Measurements from ENCODE around the gene BNIPL.

BNIPL gene

GRCh38 chr1:151058692-151059091 is 22.3 kb downstream of the BNIPL start:
- DNase-seq (ENCODE audit: low spot score): no peak

DNA sequence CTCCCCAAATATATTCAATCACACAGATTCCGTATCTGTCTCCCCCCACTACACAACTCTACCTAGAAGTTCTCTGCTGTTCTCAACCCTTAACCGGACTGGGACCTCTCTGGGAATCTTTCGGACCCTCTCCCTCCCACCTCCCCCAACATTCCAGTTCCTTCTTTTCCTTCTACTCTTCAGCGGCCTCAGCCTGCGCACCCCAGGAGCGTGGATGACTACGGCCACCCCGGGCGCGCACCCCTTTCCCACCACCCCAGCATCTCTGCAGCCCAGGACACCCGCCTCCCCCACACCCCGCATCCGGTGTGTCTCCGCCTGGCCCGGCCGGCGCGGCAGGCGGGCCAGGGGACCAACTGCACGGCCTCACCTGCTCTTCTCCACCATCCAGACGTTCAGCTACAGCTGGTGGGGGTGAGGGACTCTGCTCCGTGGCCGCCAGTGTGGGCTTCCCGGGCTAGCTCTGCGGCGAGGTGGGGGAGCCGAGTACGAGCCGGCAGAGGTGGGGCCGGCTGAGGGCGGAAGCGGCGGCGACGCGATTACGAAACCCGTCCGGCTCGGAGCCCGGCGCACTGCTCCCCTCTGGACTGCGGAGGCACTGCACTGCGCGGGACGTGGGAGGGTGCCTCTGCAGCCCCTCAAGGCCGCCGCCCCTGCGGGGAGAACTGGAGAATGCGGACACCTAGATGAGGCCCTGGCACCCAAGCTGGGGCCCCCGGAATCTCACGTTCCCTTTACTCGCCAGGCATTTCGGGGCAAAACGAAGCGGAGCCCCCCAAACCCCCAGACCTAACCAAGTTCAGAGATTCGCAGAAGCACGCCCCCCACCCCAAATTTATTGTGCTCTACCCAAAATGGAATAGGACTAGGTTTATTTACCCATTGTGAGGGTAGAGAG is 23.0 kb downstream of the BNIPL start, which contains the start of gene CDC42SE1:
CDC42SE1 (minus strand) TSS at position 514 of the 898 bp plus-strand sequence. CDS start 3,892 bp downstream, outside the sequence.
- peak; percentile 79 for DNase-seq (ENCODE audit: low spot score)

DNA sequence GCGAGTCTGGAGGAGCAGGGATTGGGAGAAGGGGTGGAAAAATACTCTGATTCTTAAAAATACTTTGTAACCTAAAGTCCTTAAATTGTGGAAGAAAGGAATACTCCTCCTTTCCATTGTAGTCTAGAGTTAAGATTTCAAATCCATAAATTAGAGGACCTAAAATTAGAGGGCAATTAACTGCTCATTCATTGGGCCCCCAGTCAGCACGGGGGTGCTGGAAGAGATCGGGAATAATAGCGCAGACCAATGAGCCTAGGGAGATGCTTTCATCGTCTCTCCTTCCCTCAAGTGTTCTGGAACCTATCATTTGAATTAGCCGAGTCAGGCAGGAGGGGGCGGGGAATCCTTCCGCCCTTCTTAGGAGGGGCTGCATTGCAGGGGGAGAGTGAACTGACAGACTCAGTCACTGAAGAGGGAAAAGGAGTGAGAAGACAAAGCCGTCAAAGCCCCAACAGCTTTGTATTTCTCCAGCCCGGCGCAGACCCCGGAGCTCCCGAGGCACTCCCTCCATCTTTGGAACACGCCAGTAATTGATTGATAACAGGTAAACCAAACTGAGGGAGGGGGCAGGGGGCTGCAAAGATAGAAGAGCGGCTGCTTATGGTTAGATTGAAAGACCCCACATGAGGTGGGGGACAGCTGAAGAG is 23.7 kb downstream of the BNIPL start, which contains the start of gene MLLT11:
MLLT11 (plus strand) TSS at position 391 of the 650 bp plus-strand sequence. CDS start 6,828 bp downstream, outside the sequence.
- peak; percentile 77 for DNase-seq (ENCODE audit: low spot score)

- DNase-seq (ENCODE audit: low spot score): no peak
Observed at GRCh38 chr1:151060657-151061421, 24.5 kb downstream of the BNIPL start.

DNA sequence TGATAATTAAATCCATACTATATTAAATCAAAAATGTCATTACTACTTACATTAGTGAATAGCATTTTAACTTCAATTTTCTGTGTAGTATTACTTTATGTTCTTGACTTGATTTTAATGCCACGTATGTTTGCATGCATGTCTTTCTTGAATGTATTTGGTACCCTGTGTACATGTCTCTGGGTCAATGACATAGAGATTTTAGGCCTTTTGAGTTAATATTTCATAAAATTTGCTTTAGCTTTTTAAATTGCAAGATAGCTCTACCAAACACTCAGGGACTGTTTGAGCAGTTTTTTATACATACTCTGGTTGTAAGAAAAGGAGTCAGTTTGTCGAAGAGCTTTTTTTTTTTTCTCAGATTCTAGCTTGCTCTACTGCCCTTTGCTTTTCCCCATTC is 25.3 kb downstream of the BNIPL start:
- DNase-seq (ENCODE audit: low spot score): no peak

GRCh38 chr1:151062741-151063371 is 26.5 kb downstream of the BNIPL start:
- DNase-seq (ENCODE audit: low spot score): peak; percentile 44

- no peak for DNase-seq (ENCODE audit: low spot score)
Observed at GRCh38 chr1:151065089-151065645, 28.8 kb downstream of the BNIPL start.

DNA sequence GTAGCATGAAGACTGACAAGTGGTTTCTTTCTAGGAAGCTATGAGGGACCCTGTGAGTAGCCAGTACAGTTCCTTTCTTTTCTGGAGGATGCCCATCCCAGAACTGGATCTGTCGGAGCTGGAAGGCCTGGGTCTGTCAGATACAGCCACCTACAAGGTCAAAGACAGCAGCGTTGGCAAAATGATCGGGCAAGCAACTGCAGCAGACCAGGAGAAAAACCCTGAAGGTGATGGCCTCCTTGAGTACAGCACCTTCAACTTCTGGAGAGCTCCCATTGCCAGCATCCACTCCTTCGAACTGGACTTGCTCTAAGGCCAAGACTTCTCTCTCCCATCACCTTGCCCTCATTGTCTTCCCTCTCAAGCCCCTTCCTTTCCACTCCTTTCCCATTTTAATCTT is 30.8 kb downstream of the BNIPL start:
- no peak for DNase-seq (ENCODE audit: low spot score)

DNA sequence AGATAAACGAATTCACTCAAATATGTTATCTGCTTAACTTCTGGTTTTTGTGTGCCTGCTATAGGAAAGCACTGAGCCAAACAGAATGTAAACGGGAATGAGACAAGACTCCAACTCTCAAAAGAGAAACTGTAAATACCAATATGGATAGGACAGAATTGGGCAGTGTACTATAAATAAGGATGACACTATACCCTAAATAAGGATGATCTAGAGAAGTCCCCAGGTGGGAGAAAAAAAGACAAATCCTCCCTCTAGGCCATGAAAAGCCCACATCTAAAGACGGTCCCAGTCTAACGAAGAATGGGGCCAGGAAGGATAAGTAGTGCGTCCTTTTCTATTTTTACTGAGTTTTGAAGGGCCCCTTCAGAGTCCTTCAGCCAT is 32.7 kb downstream of the BNIPL start:
- DNase-seq (ENCODE audit: low spot score): no peak

- peak; percentile 94 for DNase-seq (ENCODE audit: low spot score)
Observed at GRCh38 chr1:151070474-151071276, 34.3 kb downstream of the BNIPL start, which contains the start of gene GABPB2. GABPB2 (plus strand) TSS chr1:151070761; CDS start chr1:151088190, 17,429 bp downstream.

GRCh38 chr1:151072224-151072623 is 35.8 kb downstream of the BNIPL start:
- no peak for DNase-seq (ENCODE audit: low spot score)

GRCh38 chr1:151085953-151086559 is 49.7 kb downstream of the BNIPL start:
- DNase-seq (ENCODE audit: low spot score): no peak

Data from putamen (tissue), 1 donor.